Calu3 (cell line): ENCODE measurements around the gene NR1H2. TPM values are rescaled to one million over a fixed set of nuclear protein-coding genes. Genes with fewer than 3 reads are reported as not detected.

Experiments
- BruUV-seq: library from RNA; stranded (reverse); fragments of 400-500 nt; replicated peaks from 2 replicates; lab custom pipeline; 2021; lab: Mats Ljungman, UMichigan
- CTCF ChIA-PET: fragments of 300-600 bp; sonication (Branson Sonifier 250); formaldehyde crosslinking; loops from one replicate; lab custom pipeline; 2022; ENCODE audit warnings: antibody characterized with exemption; lab: Charles Lee
- DNase-seq: peaks from one replicate; pipeline ENCODE4 v3.0.0; 2022
- H3K27ac Mint-ChIP-seq: one replicate; pipeline ENCODE4 v1.8.0; 2022; ENCODE audit warnings: mixed read lengths; ENCODE audit not compliant: unreplicated experiment
- H3K27me3 Mint-ChIP-seq: one replicate; pipeline ENCODE4 v1.8.0; 2022; ENCODE audit warnings: mixed read lengths; ENCODE audit not compliant: unreplicated experiment
- H3K36me3 Mint-ChIP-seq: one replicate; pipeline ENCODE4 v1.8.0; 2022; ENCODE audit warnings: mild to moderate bottlenecking, moderate library complexity, mixed read lengths; ENCODE audit not compliant: insufficient read depth, unreplicated experiment
- H3K4me1 Mint-ChIP-seq: one replicate; pipeline ENCODE4 v1.8.0; 2022; ENCODE audit warnings: mild to moderate bottlenecking, low read depth, mixed read lengths; ENCODE audit not compliant: unreplicated experiment
- H3K4me3 Mint-ChIP-seq: one replicate; pipeline ENCODE4 v1.8.0; 2022; ENCODE audit warnings: mild to moderate bottlenecking, low read depth, moderate library complexity, mixed read lengths; ENCODE audit not compliant: unreplicated experiment
- H3K9me3 Mint-ChIP-seq: one replicate; pipeline ENCODE4 v1.8.0; 2022; ENCODE audit warnings: low read depth, mixed read lengths; ENCODE audit not compliant: unreplicated experiment
- intact Hi-C: fragments of 100-400 bp; cut with micrococcal nuclease; formaldehyde crosslinking; loops from one replicate; pipeline ENCODE4 v1.10.0; 2022; ENCODE audit not compliant: unreplicated experiment
- total RNA-seq: library from RNA; stranded (reverse); gene quantifications from 2 replicates; pipeline ENCODE4 v1.2.3, GENCODE V29; 2022
- TF ChIP-seq, protein P1 (sequence below): fragments of 200-600 bp; IDR thresholded peaks from one replicate; pipeline ENCODE4 v1.8.0; 2022; ENCODE audit warnings: antibody characterized with exemption; ENCODE audit not compliant: unreplicated experiment

NR1H2 gene
- total RNA-seq, 1 experiment from 2014 or later: 77.5 TPM

DNA sequence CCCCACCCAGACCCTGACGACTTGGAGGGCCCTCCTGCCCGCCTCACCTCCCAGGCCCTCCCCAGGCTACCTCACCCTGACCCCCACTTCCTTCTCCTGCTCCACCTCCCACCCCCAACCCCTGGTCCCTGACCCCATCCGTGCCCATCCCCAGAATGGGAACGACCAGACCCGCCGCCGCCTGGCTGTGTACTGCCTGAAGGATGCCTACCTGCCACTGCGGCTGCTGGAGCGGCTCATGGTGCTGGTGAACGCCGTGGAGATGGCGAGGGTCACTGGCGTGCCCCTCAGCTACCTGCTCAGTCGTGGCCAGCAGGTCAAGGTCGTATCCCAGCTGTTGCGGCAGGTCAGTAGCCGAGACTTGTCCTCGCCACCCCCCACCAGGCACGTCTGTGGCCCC lies 30.6 kb downstream of the NR1H2 start:
- no peak for DNase-seq
- no peaks in the 10 kb centered on the region for H3K4me1 Mint-ChIP-seq
- H3K36me3 Mint-ChIP-seq: peaks cover 24% of the 10 kb centered on the region
- H3K27ac Mint-ChIP-seq: no peak overlapping the region
- intact Hi-C loops: no loop called here
- CTCF ChIA-PET: no interaction called here
- no peaks in the 10 kb centered on the region for H3K27me3 Mint-ChIP-seq
- no peak overlapping the region for H3K4me3 Mint-ChIP-seq
- no TSS peak for BruUV-seq
- no peaks in the 10 kb centered on the region for H3K9me3 Mint-ChIP-seq
- TF ChIP-seq, protein P1, sequence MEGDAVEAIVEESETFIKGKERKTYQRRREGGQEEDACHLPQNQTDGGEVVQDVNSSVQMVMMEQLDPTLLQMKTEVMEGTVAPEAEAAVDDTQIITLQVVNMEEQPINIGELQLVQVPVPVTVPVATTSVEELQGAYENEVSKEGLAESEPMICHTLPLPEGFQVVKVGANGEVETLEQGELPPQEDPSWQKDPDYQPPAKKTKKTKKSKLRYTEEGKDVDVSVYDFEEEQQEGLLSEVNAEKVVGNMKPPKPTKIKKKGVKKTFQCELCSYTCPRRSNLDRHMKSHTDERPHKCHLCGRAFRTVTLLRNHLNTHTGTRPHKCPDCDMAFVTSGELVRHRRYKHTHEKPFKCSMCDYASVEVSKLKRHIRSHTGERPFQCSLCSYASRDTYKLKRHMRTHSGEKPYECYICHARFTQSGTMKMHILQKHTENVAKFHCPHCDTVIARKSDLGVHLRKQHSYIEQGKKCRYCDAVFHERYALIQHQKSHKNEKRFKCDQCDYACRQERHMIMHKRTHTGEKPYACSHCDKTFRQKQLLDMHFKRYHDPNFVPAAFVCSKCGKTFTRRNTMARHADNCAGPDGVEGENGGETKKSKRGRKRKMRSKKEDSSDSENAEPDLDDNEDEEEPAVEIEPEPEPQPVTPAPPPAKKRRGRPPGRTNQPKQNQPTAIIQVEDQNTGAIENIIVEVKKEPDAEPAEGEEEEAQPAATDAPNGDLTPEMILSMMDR: no peak

DNA sequence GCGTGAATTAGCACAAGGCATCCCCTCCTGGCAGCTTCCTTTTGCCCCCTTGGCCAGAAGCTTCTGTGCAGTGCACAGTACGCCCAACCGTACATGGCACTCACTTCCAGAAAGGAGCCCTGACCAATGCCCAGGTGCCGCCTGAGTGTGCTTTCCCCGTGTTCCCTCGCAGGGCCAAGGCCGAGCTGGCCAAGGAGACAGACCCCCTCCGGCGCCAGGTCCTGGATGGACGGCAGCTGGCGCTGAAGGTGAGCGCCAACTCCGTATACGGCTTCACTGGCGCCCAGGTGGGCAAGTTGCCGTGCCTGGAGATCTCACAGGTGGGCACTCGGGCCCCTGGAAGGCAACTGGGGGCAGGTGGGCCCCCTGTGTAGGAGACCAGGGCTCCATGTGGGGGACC lies 33.1 kb downstream of the NR1H2 start:
- Mint-ChIP-seq H3K36me3 (peaks cover 20% of the 10 kb centered on the region), H3K4me1 (no peaks in the 10 kb centered on the region), H3K9me3 (no peaks in the 10 kb centered on the region), H3K27me3 (no peaks in the 10 kb centered on the region), H3K27ac (no peak overlapping the region), H3K4me3 (no peak overlapping the region)
- CTCF ChIA-PET: interaction anchor here (1.4 kb wide), 1 partner anchor 9 kb away, joined by 3 read pairs; the partner anchor contains the start of gene SPIB
- TF ChIP-seq, protein P1: no peak
- intact Hi-C loops: no loop called here
- DNase-seq: no peak
- BruUV-seq: no TSS peak

DNA sequence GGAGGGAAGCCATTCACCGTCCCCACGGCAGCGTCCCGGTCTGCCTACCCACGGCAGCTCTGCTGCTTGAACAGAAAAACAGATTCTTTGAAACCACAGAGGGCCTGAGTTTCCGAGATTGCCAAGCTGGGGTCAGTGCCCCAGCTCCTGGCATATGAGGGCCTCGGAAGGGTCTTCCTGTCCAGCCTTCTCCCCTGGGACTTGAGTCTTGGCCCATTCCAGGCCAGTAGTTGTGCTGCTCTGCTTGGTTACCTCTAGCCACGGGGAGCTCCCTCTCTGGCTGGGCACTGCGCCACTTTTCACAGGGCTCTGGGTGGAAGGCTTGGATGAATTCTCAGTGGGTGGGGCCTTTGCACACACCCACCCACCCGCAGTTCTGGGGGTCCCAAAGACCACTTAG lies 33.9 kb downstream of the NR1H2 start:
- no peak overlapping the region for H3K4me3 Mint-ChIP-seq
- no peak for DNase-seq
- H3K36me3 Mint-ChIP-seq: peaks cover 16% of the 10 kb centered on the region
- CTCF ChIA-PET: interaction anchor here (1.4 kb wide), 1 partner anchor 9 kb away, joined by 3 read pairs; the partner anchor contains the start of gene SPIB
- TF ChIP-seq, protein P1: no peak
- intact Hi-C loops: no loop called here
- no peak overlapping the region for H3K27ac Mint-ChIP-seq
- H3K27me3 Mint-ChIP-seq: no peaks in the 10 kb centered on the region
- H3K9me3 Mint-ChIP-seq: no peaks in the 10 kb centered on the region
- BruUV-seq: no TSS peak
- H3K4me1 Mint-ChIP-seq: no peaks in the 10 kb centered on the region

DNA sequence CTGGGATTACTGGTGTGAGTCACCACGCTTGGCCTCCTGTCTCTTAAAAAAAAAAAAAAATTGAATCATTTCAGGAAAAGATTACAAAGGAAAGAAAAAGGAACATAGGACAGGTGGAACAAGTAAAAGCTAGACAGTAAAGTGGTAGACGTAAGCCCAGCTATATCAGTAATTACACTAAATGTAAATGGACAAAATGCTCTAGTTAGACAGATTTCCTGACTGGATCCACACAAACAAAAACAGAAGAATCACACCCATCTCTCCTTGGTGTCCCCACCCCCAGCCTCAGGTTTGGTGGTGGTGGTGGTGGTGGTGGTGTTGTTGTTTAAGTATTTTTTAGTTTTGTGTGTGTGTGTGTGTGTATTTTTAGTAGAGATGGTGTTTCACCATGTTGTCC lies 36.2 kb downstream of the NR1H2 start:
- Mint-ChIP-seq H3K27ac (no peak overlapping the region), H3K4me1 (no peaks in the 10 kb centered on the region), H3K36me3 (peaks cover 8% of the 10 kb centered on the region), H3K4me3 (no peak overlapping the region), H3K9me3 (no peaks in the 10 kb centered on the region), H3K27me3 (no peaks in the 10 kb centered on the region)
- no peak for DNase-seq
- TF ChIP-seq, protein P1: no peak
- CTCF ChIA-PET: no interaction called here
- BruUV-seq: no TSS peak
- intact Hi-C loops: no loop called here
